ENCODE measurements around the gene SLC4A9. TPM values are rescaled to one million over a fixed set of nuclear protein-coding genes. Genes with fewer than 3 reads are reported as not detected.

Gene SLC4A9
- polyA plus RNA-seq, 2 of the 4 experiments (the other 2 are of a cell fraction) = not detected

GRCh38 chr5:140381351-140381750, 21.4 kb downstream of the SLC4A9 start:
- no peak overlapping the region for H3K4me2 ChIP-seq
- ChIA-PET POLR2A (no interaction called here), CTCF (interaction anchor here (1.1 to 7.6 kb wide), 2 partner anchors 9 to 30 kb away, joined by 3 to 49 read pairs; no protein-coding TSS in a partner anchor)
- FAIRE-seq (no peak), ATAC-seq (no peak), DNase-seq (ENCODE audit: low read depth in 1 of 2, low spot score in 1 of 2) (no peak)
- H3K27ac ChIP-seq = no peak overlapping the region
- H3K4me1 ChIP-seq = no peaks in the 10 kb centered on the region
- peaks cover 6% of the 10 kb centered on the region; the same call in 1 of the 3 replicates for H3K9me3 ChIP-seq
- WGBS (ENCODE audit: missing lambda C conversion rate) = 53% methylated on average over 4 of the region's 4 CpGs
- TF ChIP-seq EHF (CRISPR knock-in tag; IDR thresholded peaks at IDR 0.05) (no peak), RNF2 (IDR thresholded peaks at IDR 0.05; ENCODE audit: borderline replicate concordance, low read depth) (no peak), EHMT2 (IDR thresholded peaks at IDR 0.05; ENCODE audit: low read depth) (no peak), CBX8 (IDR thresholded peaks at IDR 0.05) (no peak), BHLHE40 (IDR thresholded peaks at IDR 0.05; ENCODE audit: low read depth, low read length) (no peak), CBX2 (IDR thresholded peaks at IDR 0.05; ENCODE audit: borderline replicate concordance, low read depth) (no peak), TP53 (CRISPR knock-in tag; IDR thresholded peaks at IDR 0.05) (no peak), RFX5 (IDR thresholded peaks at IDR 0.05) (no peak), ZSCAN20 (CRISPR knock-in tag; IDR thresholded peaks at IDR 0.05) (no peak), POLR2AphosphoS2 (conservative IDR thresholded peaks at IDR 0.05; ENCODE audit: low read length) (no peak), MAZ (IDR thresholded peaks at IDR 0.05; ENCODE audit: borderline replicate concordance, low read depth, low read length) (no peak), EP300 (IDR thresholded peaks at IDR 0.05) (no peak), FOSL2 (IDR thresholded peaks at IDR 0.05) (no peak), FOSL2 (CRISPR knock-in tag; IDR thresholded peaks at IDR 0.05) (no peak), CHD4 (IDR thresholded peaks at IDR 0.05; ENCODE audit: borderline replicate concordance) (no peak)
- TF ChIP-seq, protein P1, sequence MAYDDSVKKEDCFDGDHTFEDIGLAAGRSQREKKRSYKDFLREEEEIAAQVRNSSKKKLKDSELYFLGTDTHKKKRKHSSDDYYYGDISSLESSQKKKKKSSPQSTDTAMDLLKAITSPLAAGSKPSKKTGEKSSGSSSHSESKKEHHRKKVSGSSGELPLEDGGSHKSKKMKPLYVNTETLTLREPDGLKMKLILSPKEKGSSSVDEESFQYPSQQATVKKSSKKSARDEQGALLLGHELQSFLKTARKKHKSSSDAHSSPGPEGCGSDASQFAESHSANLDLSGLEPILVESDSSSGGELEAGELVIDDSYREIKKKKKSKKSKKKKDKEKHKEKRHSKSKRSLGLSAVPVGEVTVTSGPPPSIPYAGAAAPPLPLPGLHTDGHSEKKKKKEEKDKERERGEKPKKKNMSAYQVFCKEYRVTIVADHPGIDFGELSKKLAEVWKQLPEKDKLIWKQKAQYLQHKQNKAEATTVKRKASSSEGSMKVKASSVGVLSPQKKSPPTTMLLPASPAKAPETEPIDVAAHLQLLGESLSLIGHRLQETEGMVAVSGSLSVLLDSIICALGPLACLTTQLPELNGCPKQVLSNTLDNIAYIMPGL (CRISPR knock-in tag; IDR thresholded peaks at IDR 0.05; ENCODE audit: borderline replicate concordance) = no peak
- TF ChIP-seq, protein P2, sequence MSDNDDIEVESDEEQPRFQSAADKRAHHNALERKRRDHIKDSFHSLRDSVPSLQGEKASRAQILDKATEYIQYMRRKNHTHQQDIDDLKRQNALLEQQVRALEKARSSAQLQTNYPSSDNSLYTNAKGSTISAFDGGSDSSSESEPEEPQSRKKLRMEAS (IDR thresholded peaks at IDR 0.05) = no peak
- H3K4me3 ChIP-seq = no peak overlapping the region

DNA sequence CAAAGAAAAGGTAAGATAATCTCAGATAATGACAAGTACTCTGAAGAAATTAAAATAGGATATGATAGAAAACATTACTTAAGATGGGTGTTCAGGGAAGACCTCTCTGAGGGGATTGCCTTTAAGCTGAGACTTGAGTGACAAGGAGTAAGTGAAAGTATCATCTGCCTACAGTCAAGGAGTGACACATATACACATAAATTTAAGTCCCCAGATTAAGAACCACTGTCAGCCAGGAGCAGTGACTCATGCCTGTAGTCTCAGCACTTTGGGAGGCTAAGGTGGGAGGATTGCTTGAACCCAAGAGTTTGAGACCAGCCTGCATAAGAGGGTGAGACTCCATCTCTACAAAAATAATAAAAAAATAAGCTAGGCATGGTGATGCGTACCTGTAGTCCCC, 22.0 kb downstream of the SLC4A9 start:
- Histone ChIP-seq H3K4me1 (no peaks in the 10 kb centered on the region), H3K4me2 (no peak overlapping the region), H3K9me3 (peaks cover 6% of the 10 kb centered on the region; the same call in 1 of the 3 replicates), H3K27ac (no peak overlapping the region), H3K4me3 (no peak overlapping the region)
- POLR2A ChIA-PET = no interaction called here
- no peak for TF ChIP-seq TFCP2L1 (CRISPR knock-in tag; IDR thresholded peaks at IDR 0.05)
- no peak for TF ChIP-seq CBX8 (IDR thresholded peaks at IDR 0.05)
- TF ChIP-seq RAD21 (conservative IDR thresholded peaks at IDR 0.05 in 1 of 2, IDR thresholded peaks at IDR 0.05 in 1 of 2) = no peak
- TF ChIP-seq, protein P2 (IDR thresholded peaks at IDR 0.05) = no peak
- no peak for TF ChIP-seq ZFP36 (IDR thresholded peaks at IDR 0.05; ENCODE audit: borderline replicate concordance, partially characterized antibody)
- no peak for TF ChIP-seq EP300 (IDR thresholded peaks at IDR 0.05)
- no peak for TF ChIP-seq PBX3 (IDR thresholded peaks at IDR 0.05)
- TF ChIP-seq, protein P3, sequence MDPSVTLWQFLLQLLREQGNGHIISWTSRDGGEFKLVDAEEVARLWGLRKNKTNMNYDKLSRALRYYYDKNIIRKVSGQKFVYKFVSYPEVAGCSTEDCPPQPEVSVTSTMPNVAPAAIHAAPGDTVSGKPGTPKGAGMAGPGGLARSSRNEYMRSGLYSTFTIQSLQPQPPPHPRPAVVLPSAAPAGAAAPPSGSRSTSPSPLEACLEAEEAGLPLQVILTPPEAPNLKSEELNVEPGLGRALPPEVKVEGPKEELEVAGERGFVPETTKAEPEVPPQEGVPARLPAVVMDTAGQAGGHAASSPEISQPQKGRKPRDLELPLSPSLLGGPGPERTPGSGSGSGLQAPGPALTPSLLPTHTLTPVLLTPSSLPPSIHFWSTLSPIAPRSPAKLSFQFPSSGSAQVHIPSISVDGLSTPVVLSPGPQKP (IDR thresholded peaks at IDR 0.05; ENCODE audit: low read depth, low read length) = no peak
- TF ChIP-seq KDM5A (IDR thresholded peaks at IDR 0.05) = no peak
- no peak for TF ChIP-seq HES2 (IDR thresholded peaks at IDR 0.05)
- TF ChIP-seq, protein P4, sequence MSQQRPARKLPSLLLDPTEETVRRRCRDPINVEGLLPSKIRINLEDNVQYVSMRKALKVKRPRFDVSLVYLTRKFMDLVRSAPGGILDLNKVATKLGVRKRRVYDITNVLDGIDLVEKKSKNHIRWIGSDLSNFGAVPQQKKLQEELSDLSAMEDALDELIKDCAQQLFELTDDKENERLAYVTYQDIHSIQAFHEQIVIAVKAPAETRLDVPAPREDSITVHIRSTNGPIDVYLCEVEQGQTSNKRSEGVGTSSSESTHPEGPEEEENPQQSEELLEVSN (IDR thresholded peaks at IDR 0.05; ENCODE audit: borderline replicate concordance, low read depth) = no peak
- TF ChIP-seq, protein P5, sequence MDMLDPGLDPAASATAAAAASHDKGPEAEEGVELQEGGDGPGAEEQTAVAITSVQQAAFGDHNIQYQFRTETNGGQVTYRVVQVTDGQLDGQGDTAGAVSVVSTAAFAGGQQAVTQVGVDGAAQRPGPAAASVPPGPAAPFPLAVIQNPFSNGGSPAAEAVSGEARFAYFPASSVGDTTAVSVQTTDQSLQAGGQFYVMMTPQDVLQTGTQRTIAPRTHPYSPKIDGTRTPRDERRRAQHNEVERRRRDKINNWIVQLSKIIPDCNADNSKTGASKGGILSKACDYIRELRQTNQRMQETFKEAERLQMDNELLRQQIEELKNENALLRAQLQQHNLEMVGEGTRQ (IDR thresholded peaks at IDR 0.05) = no peak
- TF ChIP-seq MYC (IDR thresholded peaks at IDR 0.05; ENCODE audit: borderline replicate concordance, low read length) = no peak
- TF ChIP-seq, protein P1 (CRISPR knock-in tag; IDR thresholded peaks at IDR 0.05; ENCODE audit: borderline replicate concordance) = no peak
- no peak for TF ChIP-seq MAZ (IDR thresholded peaks at IDR 0.05; ENCODE audit: borderline replicate concordance, low read depth, low read length)
- DNase-seq (ENCODE audit: low read depth in 1 of 2, low spot score in 1 of 2) (no peak), FAIRE-seq (no peak), ATAC-seq (no peak)
- 94% methylated on average over 1 of the region's 1 CpG for WGBS (ENCODE audit: missing lambda C conversion rate)
- CTCF ChIA-PET = interaction anchor here (0.5 to 7.6 kb wide), 4 partner anchors 9 to 137 kb away, joined by 3 to 49 read pairs (median 3); no protein-coding TSS in a partner anchor
